Stimulated activated CD8-positive, alpha-beta memory T cell treated with anti-CD3 and anti-CD28 coated beads, Interleukin-12 subunit alpha, Interleukin-12 subunit beta, amount 100 ng/mL, for 4 hours (primary cell): ENCODE measurements around the gene GBGT1.

Experiments used
- DNase-seq: peaks from one replicate; pipeline ENCODE4 v3.0.0-alpha.2; 2020; ENCODE audit warnings: low read depth

The GBGT1 gene

GRCh38 chr9:133125941-133126696, 37.6 kb downstream of the GBGT1 start:
- DNase-seq, result no peak

GRCh38 chr9:133124907-133125275, 38.8 kb downstream of the GBGT1 start:
- DNase-seq, result no peak

- DNase-seq, result no peak
Measured at GRCh38 chr9:133124123-133124906, 39.4 kb downstream of the GBGT1 start.

GRCh38 chr9:133122935-133123611, 40.6 kb downstream of the GBGT1 start:
- DNase-seq, result no peak

- no peak for DNase-seq
Measured at GRCh38 chr9:133122605-133122934, 41.1 kb downstream of the GBGT1 start.

GRCh38 chr9:133121915-133122550, 41.7 kb downstream of the GBGT1 start:
- no peak for DNase-seq

- DNase-seq, result peak; percentile 85
Measured at GRCh38 chr9:133121198-133121914, 42.4 kb downstream of the GBGT1 start, which contains the start of gene RALGDS. Gene RALGDS (minus strand): TSS chr9:133121240. CDS start chr9:133121154, 86 bp downstream.

- DNase-seq, result no peak
Measured at GRCh38 chr9:133120501-133121197, 43.1 kb downstream of the GBGT1 start.

GRCh38 chr9:133119846-133120500, 43.7 kb downstream of the GBGT1 start:
- DNase-seq, result no peak

- DNase-seq, result no peak
Measured at GRCh38 chr9:133119103-133119845, 44.4 kb downstream of the GBGT1 start.

GRCh38 chr9:133118568-133118967, 45.1 kb downstream of the GBGT1 start:
- no peak for DNase-seq

GRCh38 chr9:133118179-133118520, 45.6 kb downstream of the GBGT1 start:
- DNase-seq, result no peak

- no peak for DNase-seq
Measured at GRCh38 chr9:133117271-133118178, 46.2 kb downstream of the GBGT1 start.

GRCh38 chr9:133116346-133117231, 47.1 kb downstream of the GBGT1 start:
- no peak for DNase-seq

GRCh38 chr9:133115604-133116345, 47.9 kb downstream of the GBGT1 start:
- no peak for DNase-seq

GRCh38 chr9:133114886-133115603, 48.7 kb downstream of the GBGT1 start:
- DNase-seq, result no peak
